H9 (cell line): ENCODE measurements around the gene MRAS. TPM values are rescaled to one million over a fixed set of nuclear protein-coding genes. Genes with fewer than 3 reads are reported as not detected.

ENCODE experiments used
- DNase-seq: peaks from one replicate; pipeline ENCODE4 v3.0.0-alpha.2; 2017
- H2AFZ ChIP-seq: one replicate; pipeline ENCODE4 v1.6.1; 2013; ENCODE audit warnings: mild to moderate bottlenecking, low read length, control low read depth, moderate library complexity
- H2AK5ac ChIP-seq: 2 replicates; pipeline ENCODE4 v1.6.1; 2013; ENCODE audit warnings: low read length, control low read depth, mixed read lengths; ENCODE audit not compliant: insufficient read length
- H2BK120ac ChIP-seq: one replicate; pipeline ENCODE4 v1.6.1; 2013; ENCODE audit warnings: low read depth, mild to moderate bottlenecking, low read length, control low read depth, inconsistent platforms; ENCODE audit not compliant: poor library complexity, severe bottlenecking
- H2BK12ac ChIP-seq: 2 replicates; pipeline ENCODE4 v1.6.1; 2013; ENCODE audit warnings: low read length, control low read depth, mixed read lengths, low read depth; ENCODE audit not compliant: insufficient read length
- H2BK15ac ChIP-seq: 2 replicates; pipeline ENCODE4 v1.6.1; 2013; ENCODE audit warnings: low read depth, low read length, control low read depth
- H2BK20ac ChIP-seq: one replicate; pipeline ENCODE4 v1.6.1; 2013; ENCODE audit warnings: low read depth, mild to moderate bottlenecking, low read length, control low read depth, inconsistent platforms; ENCODE audit not compliant: poor library complexity, severe bottlenecking
- H2BK5ac ChIP-seq: 2 replicates; pipeline ENCODE4 v1.6.1; 2013; ENCODE audit warnings: low read length, control low read depth, mixed read lengths; ENCODE audit not compliant: insufficient read length
- H3K14ac ChIP-seq: 2 replicates; pipeline ENCODE4 v1.6.1; 2013; ENCODE audit warnings: low read length, control low read depth; ENCODE audit not compliant: insufficient read depth
- H3K18ac ChIP-seq: 2 replicates; pipeline ENCODE4 v1.6.1; 2013; ENCODE audit warnings: low read depth, mild to moderate bottlenecking, mixed read lengths, low read length, control low read depth; ENCODE audit not compliant: insufficient read length
- H3K23ac ChIP-seq: 2 replicates; pipeline ENCODE4 v1.6.1; 2013; ENCODE audit warnings: low read length, control low read depth, mixed read lengths, low read depth; ENCODE audit not compliant: insufficient read length
- H3K23me2 ChIP-seq: 2 replicates; pipeline ENCODE4 v1.6.1; 2013; ENCODE audit warnings: low read depth, mild to moderate bottlenecking, mixed read lengths, low read length, control low read depth; ENCODE audit not compliant: insufficient read length, poor library complexity, severe bottlenecking
- H3K27ac ChIP-seq: 2 replicates; pipeline ENCODE4 v1.5.1; 2013; ENCODE audit warnings: low read length, control low read depth, mixed read lengths, low read depth; ENCODE audit not compliant: insufficient read length
- H3K27me3 ChIP-seq: 2 replicates; pipeline ENCODE4 v1.6.1; 2013; ENCODE audit warnings: low read length, control low read depth, inconsistent platforms; ENCODE audit not compliant: insufficient read depth
- H3K4ac ChIP-seq: 2 replicates; pipeline ENCODE4 v1.6.1; 2013; ENCODE audit warnings: low read depth, mild to moderate bottlenecking, control low read depth, inconsistent platforms, low read length, moderate library complexity
- H3K4me1 ChIP-seq: 2 replicates; pipeline ENCODE4 v1.6.1; 2013; ENCODE audit warnings: low read length, control low read depth, inconsistent platforms; ENCODE audit not compliant: insufficient read depth
- H3K4me2 ChIP-seq: 2 replicates; pipeline ENCODE4 v1.6.1; 2013; ENCODE audit warnings: low read length, control low read depth, mixed read lengths; ENCODE audit not compliant: insufficient read length, insufficient read depth
- H3K56ac ChIP-seq: 2 replicates; pipeline ENCODE4 v1.6.1; 2013; ENCODE audit warnings: low read depth, mild to moderate bottlenecking, mixed read lengths, low read length, control low read depth; ENCODE audit not compliant: insufficient read length
- H3K79me1 ChIP-seq: 2 replicates; pipeline ENCODE4 v1.6.1; 2013; ENCODE audit warnings: low read depth, mild to moderate bottlenecking, moderate library complexity, low read length, control low read depth, inconsistent platforms; ENCODE audit not compliant: insufficient read depth, poor library complexity, severe bottlenecking
- H3K79me2 ChIP-seq: 2 replicates; pipeline ENCODE4 v1.6.1; 2013; ENCODE audit warnings: low read length, control low read depth, inconsistent platforms; ENCODE audit not compliant: insufficient read depth
- H3K9ac ChIP-seq: 2 replicates; pipeline ENCODE4 v1.6.1; 2013; ENCODE audit warnings: low read length, control low read depth, mixed read lengths; ENCODE audit not compliant: insufficient read length; ENCODE audit errors: extremely low read depth
- H3K9me3 ChIP-seq: one replicate; pipeline ENCODE4 v1.6.1; 2013; ENCODE audit warnings: low read depth, low read length, inconsistent platforms; ENCODE audit not compliant: control insufficient read depth
- H3T11ph ChIP-seq: one replicate; pipeline ENCODE4 v1.6.1; 2013; ENCODE audit warnings: mild to moderate bottlenecking, low read length, control low read depth, inconsistent platforms
- H4K20me1 ChIP-seq: one replicate; pipeline ENCODE4 v1.6.1; 2013; ENCODE audit not compliant: control insufficient read depth, insufficient read length, insufficient read depth
- H4K5ac ChIP-seq: 2 replicates; pipeline ENCODE4 v1.6.1; 2013; ENCODE audit warnings: low read depth, mild to moderate bottlenecking, mixed read lengths, low read length, control low read depth; ENCODE audit not compliant: insufficient read length
- H4K8ac ChIP-seq: replicated peaks from 2 replicates; pipeline ENCODE4 v1.6.1; 2013; ENCODE audit warnings: low read length, control low read depth, mixed read lengths, low read depth; ENCODE audit not compliant: insufficient read length
- H4K91ac ChIP-seq: 2 replicates; pipeline ENCODE4 v1.6.1; 2013; ENCODE audit warnings: low read depth, mild to moderate bottlenecking, moderate library complexity, mixed read lengths, low read length, control low read depth; ENCODE audit not compliant: insufficient read length
- H3K27ac Mint-ChIP-seq, 3 experiments: 2 replicates in 2 of 3; 3 replicates in 1 of 3; pipeline ENCODE4 v1.8.0; 2020 to 2021; ENCODE audit warnings: mixed read lengths in 3 of 3, mild to moderate bottlenecking in 1 of 3, moderate library complexity in 1 of 3
- H3K27me3 Mint-ChIP-seq: 2 replicates; pipeline ENCODE4 v1.8.0; 2021; ENCODE audit warnings: low read depth, mild to moderate bottlenecking, moderate library complexity, mixed read lengths
- H3K36me3 Mint-ChIP-seq, 3 experiments: 2 replicates in 2 of 3; 3 replicates in 1 of 3; pipeline ENCODE4 v1.8.0; 2020 to 2021; ENCODE audit warnings: low read depth in 3 of 3, mixed read lengths in 3 of 3; ENCODE audit not compliant: insufficient read depth in 1 of 3
- H3K4me1 Mint-ChIP-seq, 2 experiments: 2 replicates each; pipeline ENCODE4 v1.8.0; 2020; ENCODE audit warnings: mixed read lengths in 2 of 2
- H3K4me3 Mint-ChIP-seq, 2 experiments: 2 replicates in 1 of 2; 3 replicates in 1 of 2; pipeline ENCODE4 v1.8.0; 2020 to 2021; ENCODE audit warnings: mild to moderate bottlenecking in 2 of 2, mixed read lengths in 2 of 2, moderate library complexity in 1 of 2
- H3K9me3 Mint-ChIP-seq, 2 experiments: 2 replicates in 1 of 2; 3 replicates in 1 of 2; pipeline ENCODE4 v1.8.0; 2020; ENCODE audit warnings: mild to moderate bottlenecking in 2 of 2, mixed read lengths in 2 of 2, moderate library complexity in 1 of 2
- WGBS: extraction: QIAGEN DNeasy Blood & Tissue Kit; methylation state at CpG from one replicate; pipeline ENCODE4 v1.1.7; 2013; ENCODE audit warnings: missing lambda C conversion rate, low lambda C conversion rate, mixed read lengths; ENCODE audit not compliant: insufficient read length; ENCODE audit errors: extremely low coverage; 5-methylcytosine and 5-hydroxymethylcytosine counted together
- total RNA-seq: library from RNA; stranded (reverse); gene quantifications from 2 replicates; pipeline ENCODE4 v1.2.1, GENCODE V29; 2021
- TF ChIP-seq, protein P1 (sequence below): fragments of 200-600 bp; sonication (generic); conservative IDR thresholded peaks from 3 replicates; pipeline ENCODE4 v1.8.0; 2021; ENCODE audit warnings: antibody characterized with exemption, mild to moderate bottlenecking

MRAS gene
- total RNA-seq, 1 experiment from 2014 or later = 10.9 TPM

DNA sequence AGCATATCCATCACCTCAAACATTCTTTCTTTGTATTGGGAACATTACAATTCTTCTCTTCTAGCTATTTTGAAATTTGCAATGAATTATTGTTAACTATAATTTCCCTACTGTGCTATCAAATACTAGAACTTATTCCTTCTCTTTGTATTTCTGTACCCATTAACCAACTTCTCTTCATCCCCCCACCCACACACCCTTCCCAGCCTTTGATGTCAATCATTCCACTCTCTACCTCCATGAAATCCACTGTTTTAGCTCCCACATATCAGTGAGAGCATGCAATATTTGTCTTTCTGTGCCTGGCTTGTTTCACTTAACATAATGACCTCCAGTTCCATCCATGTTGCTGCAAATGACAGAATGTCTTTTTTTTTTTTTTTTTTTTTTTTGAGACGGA lies 30.6 kb downstream of the MRAS start:
- H4K5ac ChIP-seq = no peak overlapping the region
- no CpG with 5 or more reads among the region's 1 CpG for WGBS
- no peaks in the 10 kb centered on the region for H3K79me1 ChIP-seq
- H2BK120ac ChIP-seq = no peak overlapping the region
- peaks cover 6 to 8% (median 7%) of the 10 kb centered on the region in 3 experiments; a peak in 6 of 7 replicates for H3K36me3 Mint-ChIP-seq
- no peaks in the 10 kb centered on the region for H4K20me1 ChIP-seq
- no peak overlapping the region for H2BK12ac ChIP-seq
- H2BK15ac ChIP-seq = no peak overlapping the region
- no peaks in the 10 kb centered on the region for H3K9me3 Mint-ChIP-seq
- no peak overlapping the region for H2AFZ ChIP-seq
- H3K27me3 ChIP-seq = no peaks in the 10 kb centered on the region
- H4K91ac ChIP-seq = no peak overlapping the region
- no peak overlapping the region for H3K56ac ChIP-seq
- H3K14ac ChIP-seq = no peak overlapping the region
- no peak for DNase-seq
- peaks cover 3 to 7% of the 10 kb centered on the region in 2 experiments for H3K4me1 Mint-ChIP-seq
- no peak overlapping the region for H3K23ac ChIP-seq
- H3T11ph ChIP-seq = no peak overlapping the region
- H3K27ac Mint-ChIP-seq = no peak overlapping the region
- H3K4me1 ChIP-seq = no peaks in the 10 kb centered on the region
- no peak overlapping the region for H3K4me2 ChIP-seq
- no peak overlapping the region for H2BK5ac ChIP-seq
- H3K9ac ChIP-seq = no peak overlapping the region
- H3K4ac ChIP-seq = no peak overlapping the region
- no peak overlapping the region for H4K8ac ChIP-seq
- H3K27me3 Mint-ChIP-seq = no peaks in the 10 kb centered on the region
- no peak overlapping the region for H2AK5ac ChIP-seq
- no peak overlapping the region for H3K4me3 Mint-ChIP-seq
- no peaks in the 10 kb centered on the region for H3K23me2 ChIP-seq
- TF ChIP-seq, protein P1, sequence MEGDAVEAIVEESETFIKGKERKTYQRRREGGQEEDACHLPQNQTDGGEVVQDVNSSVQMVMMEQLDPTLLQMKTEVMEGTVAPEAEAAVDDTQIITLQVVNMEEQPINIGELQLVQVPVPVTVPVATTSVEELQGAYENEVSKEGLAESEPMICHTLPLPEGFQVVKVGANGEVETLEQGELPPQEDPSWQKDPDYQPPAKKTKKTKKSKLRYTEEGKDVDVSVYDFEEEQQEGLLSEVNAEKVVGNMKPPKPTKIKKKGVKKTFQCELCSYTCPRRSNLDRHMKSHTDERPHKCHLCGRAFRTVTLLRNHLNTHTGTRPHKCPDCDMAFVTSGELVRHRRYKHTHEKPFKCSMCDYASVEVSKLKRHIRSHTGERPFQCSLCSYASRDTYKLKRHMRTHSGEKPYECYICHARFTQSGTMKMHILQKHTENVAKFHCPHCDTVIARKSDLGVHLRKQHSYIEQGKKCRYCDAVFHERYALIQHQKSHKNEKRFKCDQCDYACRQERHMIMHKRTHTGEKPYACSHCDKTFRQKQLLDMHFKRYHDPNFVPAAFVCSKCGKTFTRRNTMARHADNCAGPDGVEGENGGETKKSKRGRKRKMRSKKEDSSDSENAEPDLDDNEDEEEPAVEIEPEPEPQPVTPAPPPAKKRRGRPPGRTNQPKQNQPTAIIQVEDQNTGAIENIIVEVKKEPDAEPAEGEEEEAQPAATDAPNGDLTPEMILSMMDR = no peak
- no peaks in the 10 kb centered on the region for H3K9me3 ChIP-seq
- no peak overlapping the region for H3K27ac ChIP-seq
- no peaks in the 10 kb centered on the region for H3K79me2 ChIP-seq
- no peak overlapping the region for H2BK20ac ChIP-seq
- H3K18ac ChIP-seq = no peak overlapping the region
